H1 (cell line): ENCODE measurements around the gene OXSM. TPM values are rescaled to one million over a fixed set of nuclear protein-coding genes. Genes with fewer than 3 reads are reported as not detected.

Experiments used
- CHD2 ChIP-seq: IDR thresholded peaks from 2 replicates; pipeline ENCODE4 v1.6.1; 2012; ENCODE audit warnings: low read length, improper control_type of control experiment
- FOSL1 ChIP-seq: IDR thresholded peaks from 2 replicates; pipeline ENCODE4 v1.6.1; 2011; ENCODE audit warnings: mild to moderate bottlenecking, low read depth, low read length, moderate library complexity; ENCODE audit not compliant: insufficient read depth
- KDM5A ChIP-seq: fragments of 200-600 bp; IDR thresholded peaks from 2 replicates; pipeline ENCODE4 v1.7.1; 2012; ENCODE audit warnings: mild to moderate bottlenecking, low read length, inconsistent platforms, mixed read lengths
- USF2 ChIP-seq: IDR thresholded peaks from 2 replicates; pipeline ENCODE4 v1.6.1; 2011; ENCODE audit warnings: low read length, improper control_type of control experiment
- polyA plus RNA-seq, 7 experiments: library from polyadenylated mRNA; depleted of rRNA in 3 of 7; stranded (reverse) in 5 of 7; unstranded in 2 of 7; fragments of >200 nt in 5 of 7; fragments of 200-250 nt in 2 of 7; gene quantifications; 1 replicate in 5 of 7; 2 replicates in 1 of 7; 4 replicates in 1 of 7; pipeline versions ENCODE4 v1.2.1 to v1.2.3, GENCODE V29; 2011 to 2013; ENCODE audit warnings: missing spikeins in 2 of 7, mixed read lengths in 2 of 7
- total RNA-seq: library from RNA; stranded (reverse); fragmentation: NEBNext Ultra II Directional; extraction: Animal tissue kit (Norgen Biotek cat#: 25700); gene quantifications from 2 replicates; pipeline ENCODE4 v1.2.1, GENCODE V29; 2021

The OXSM gene
- total and polyA plus RNA-seq, 2 of the 8 experiments (the other 6 are each of a cell fraction or from before 2014, with no cell fraction given): 1.3 to 2.2 TPM

DNA sequence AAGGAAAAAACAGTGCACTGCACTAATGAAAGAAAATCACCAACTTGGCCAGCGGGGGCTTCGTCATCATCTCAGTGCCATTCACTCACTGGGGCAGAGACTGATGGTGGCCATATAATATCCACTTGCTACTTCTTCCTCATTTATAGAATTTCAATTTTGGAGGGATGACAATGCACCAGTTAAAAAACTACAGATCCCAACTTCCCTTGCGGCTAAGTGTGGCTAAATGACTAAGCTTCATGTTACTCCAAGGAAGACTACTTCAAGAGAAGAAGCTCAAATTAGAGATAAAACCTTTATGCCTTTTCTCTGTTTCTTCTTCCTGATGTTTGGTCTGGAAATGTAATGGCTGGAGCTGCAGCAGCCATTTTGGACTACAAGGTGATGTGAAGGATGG is 45.4 kb upstream of the OXSM start (continued):
- TF ChIP-seq CHD2 (no peak), FOSL1 (no peak), USF2 (no peak), KDM5A (no peak)
